Mesothelial cell of epicardium (in vitro differentiated cells): ENCODE measurements around the gene TMEM176B. TPM values are rescaled to one million over a fixed set of nuclear protein-coding genes. Genes with fewer than 3 reads are reported as not detected.

ENCODE experiments used
- DNase-seq, 2 experiments: peaks; one replicate each; pipeline ENCODE4 v3.0.0; 2021; ENCODE audit warnings: low spot score in 2 of 2; ENCODE audit not compliant: unreplicated experiment in 2 of 2
- H3K27ac Mint-ChIP-seq: 2 replicates; pipeline ENCODE4 v1.8.0; 2021; ENCODE audit warnings: mixed read lengths
- H3K27me3 Mint-ChIP-seq: 2 replicates; pipeline ENCODE4 v1.8.0; 2021; ENCODE audit warnings: low read depth, mixed read lengths
- H3K36me3 Mint-ChIP-seq: 2 replicates; pipeline ENCODE4 v1.8.0; 2021; ENCODE audit warnings: mixed read lengths
- H3K4me1 Mint-ChIP-seq: 2 replicates; pipeline ENCODE4 v1.8.0; 2021; ENCODE audit warnings: mixed read lengths
- H3K4me3 Mint-ChIP-seq: 2 replicates; pipeline ENCODE4 v1.8.0; 2021; ENCODE audit warnings: mild to moderate bottlenecking, moderate library complexity, mixed read lengths
- H3K9me3 Mint-ChIP-seq: 2 replicates; pipeline ENCODE4 v1.8.0; 2021; ENCODE audit warnings: mixed read lengths
- CTCF ChIP-seq: fragments of 200-600 bp; sonication (generic); IDR thresholded peaks from one replicate; pipeline ENCODE4 v1.5.0; 2021; ENCODE audit warnings: antibody characterized with exemption; ENCODE audit not compliant: unreplicated experiment
- total RNA-seq: library from RNA; stranded (reverse); gene quantifications from 3 replicates; pipeline ENCODE4 v1.2.1, GENCODE V29; 2021

TMEM176B gene
- 1.9 to 2.8 TPM (median 2.3 TPM) in 3 replicates for total RNA-seq

GRCh38 chr7:150799741-150800580 lies at the start of gene TMEM176B:
Gene TMEM176B, minus strand, starts transcription at chr7:150800364. Its CDS starts 3,795 bp downstream, at chr7:150796569.
- H3K36me3 Mint-ChIP-seq: no peaks in the 10 kb centered on the region
- no peak for TF ChIP-seq CTCF
- H3K4me1 Mint-ChIP-seq: peaks cover 4% of the 10 kb centered on the region
- DNase-seq: no peak
- peaks cover 75% of the 10 kb centered on the region for H3K27me3 Mint-ChIP-seq
- no peak within 1 kb of the TSS for H3K27ac Mint-ChIP-seq
- H3K4me3 Mint-ChIP-seq: peak within 1 kb of the TSS; percentile 58
- no peaks in the 10 kb centered on the region for H3K9me3 Mint-ChIP-seq

DNA sequence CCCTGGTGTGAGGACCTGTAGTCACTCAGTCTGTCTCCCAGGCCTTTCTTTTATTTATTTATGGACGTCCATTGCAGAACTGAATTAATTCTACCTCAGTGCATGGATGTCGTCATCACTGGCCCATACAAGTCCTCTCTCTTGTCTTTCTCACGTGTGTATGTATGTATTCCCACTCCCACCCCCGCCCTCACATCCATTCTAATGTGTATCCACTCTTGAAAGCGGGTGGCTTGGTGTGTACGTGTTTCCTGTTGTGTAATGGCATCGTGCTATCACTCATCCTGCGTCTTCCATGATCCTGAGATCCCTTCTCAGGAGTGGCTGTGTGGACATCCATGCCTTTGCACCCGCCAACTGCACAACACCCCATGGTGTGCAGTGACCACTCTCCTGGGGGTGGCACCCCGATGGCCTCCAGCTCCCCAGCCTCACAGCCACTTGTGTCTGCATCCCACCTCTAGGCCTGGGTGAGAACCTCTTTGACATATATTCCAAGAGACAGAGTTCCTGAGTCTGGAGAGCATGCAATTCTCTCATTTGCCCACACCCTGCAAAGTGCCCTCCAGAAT lies 49.1 kb upstream of the TMEM176B start:
- H3K9me3 Mint-ChIP-seq: no peaks in the 10 kb centered on the region
- H3K36me3 Mint-ChIP-seq: no peaks in the 10 kb centered on the region
- peaks cover 4% of the 10 kb centered on the region for H3K4me1 Mint-ChIP-seq
- no peak for TF ChIP-seq CTCF
- H3K4me3 Mint-ChIP-seq: no peak overlapping the region
- H3K27me3 Mint-ChIP-seq: peaks cover 53% of the 10 kb centered on the region
- no peak overlapping the region for H3K27ac Mint-ChIP-seq
- peak in 1 of 2 experiments; percentile 31 for DNase-seq

DNA sequence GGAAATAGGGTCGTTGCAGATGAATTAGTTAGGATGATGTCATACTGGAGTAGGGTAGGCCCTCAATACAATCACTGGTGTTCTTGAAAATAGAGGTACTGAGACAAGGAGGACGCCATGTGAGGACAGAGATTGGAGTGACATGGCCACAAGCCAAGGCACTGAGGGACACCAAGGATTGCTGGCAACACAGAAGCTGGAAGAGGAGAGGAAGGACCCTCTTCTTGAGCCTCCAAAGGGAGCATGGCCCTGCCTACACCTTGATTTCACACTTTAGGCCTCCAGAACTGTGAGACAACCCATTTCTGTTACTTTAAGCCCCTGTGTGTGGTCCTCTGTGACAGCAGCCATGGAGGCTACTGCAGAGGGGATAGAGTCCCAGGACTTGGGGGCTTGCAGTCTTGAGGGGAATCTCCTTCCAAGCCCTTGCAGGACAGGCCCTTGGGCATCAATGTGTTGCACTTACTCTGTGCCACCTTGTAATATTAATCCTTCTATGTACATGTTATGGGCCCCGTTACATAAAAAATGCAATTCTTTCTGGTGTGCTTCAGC lies 48.5 kb upstream of the TMEM176B start:
- no peak overlapping the region for H3K4me3 Mint-ChIP-seq
- H3K4me1 Mint-ChIP-seq: no peaks in the 10 kb centered on the region
- H3K36me3 Mint-ChIP-seq: no peaks in the 10 kb centered on the region
- peaks cover 56% of the 10 kb centered on the region for H3K27me3 Mint-ChIP-seq
- H3K27ac Mint-ChIP-seq: no peak overlapping the region
- H3K9me3 Mint-ChIP-seq: no peaks in the 10 kb centered on the region
- DNase-seq: peak in 1 of 2 experiments; percentile 27
- no peak for TF ChIP-seq CTCF

- no peak overlapping the region for H3K27ac Mint-ChIP-seq
- no peaks in the 10 kb centered on the region for H3K9me3 Mint-ChIP-seq
- DNase-seq: peak in 1 of 2 experiments; percentile 9
- no peak overlapping the region for H3K4me3 Mint-ChIP-seq
- H3K36me3 Mint-ChIP-seq: no peaks in the 10 kb centered on the region
- TF ChIP-seq CTCF: no peak
- H3K4me1 Mint-ChIP-seq: no peaks in the 10 kb centered on the region
- peaks cover 55% of the 10 kb centered on the region for H3K27me3 Mint-ChIP-seq
These were observed 47.9 kb upstream of the TMEM176B start for GRCh38 chr7:150848111-150848510.

DNA sequence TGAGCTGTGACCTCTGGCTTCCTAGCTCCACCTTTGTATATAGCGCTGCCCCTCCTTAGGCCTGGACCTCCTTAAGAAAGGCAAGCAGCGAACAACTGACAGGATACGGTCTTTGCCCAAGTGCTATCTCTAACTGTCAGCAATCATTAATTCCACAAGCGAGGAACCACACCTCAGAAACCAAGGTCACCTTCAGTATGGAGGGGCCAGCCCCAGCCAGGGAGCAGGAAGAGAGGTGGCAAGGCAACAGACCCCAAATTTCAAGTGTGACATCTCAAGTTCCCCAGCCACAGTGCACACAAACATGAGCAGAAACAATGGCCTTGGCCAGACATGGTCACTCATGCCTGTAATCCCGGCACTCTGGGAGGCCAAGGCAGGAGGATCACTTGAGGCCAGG lies 47.4 kb upstream of the TMEM176B start:
- H3K27me3 Mint-ChIP-seq: peaks cover 50% of the 10 kb centered on the region

More for the DNA sequence above, 47.4 kb upstream of the TMEM176B start:
- Mint-ChIP-seq H3K9me3 (no peaks in the 10 kb centered on the region), H3K4me1 (no peaks in the 10 kb centered on the region), H3K4me3 (no peak overlapping the region), H3K27ac (no peak overlapping the region), H3K36me3 (no peaks in the 10 kb centered on the region)
- no peak for TF ChIP-seq CTCF
- DNase-seq: no peak
